ENCODE data around the gene PLA1A. TPM values are rescaled to one million over a fixed set of nuclear protein-coding genes. Genes with fewer than 3 reads are reported as not detected.
"Not testable (repeated sequence)": the region's sequence is repeated elsewhere in the genome, so short reads cannot be mapped to it uniquely, and the experiment has no call there.

Gene PLA1A
- total RNA-seq, 2 donors from 2014 or later, result 4.4 TPM; not detected in 1

DNA sequence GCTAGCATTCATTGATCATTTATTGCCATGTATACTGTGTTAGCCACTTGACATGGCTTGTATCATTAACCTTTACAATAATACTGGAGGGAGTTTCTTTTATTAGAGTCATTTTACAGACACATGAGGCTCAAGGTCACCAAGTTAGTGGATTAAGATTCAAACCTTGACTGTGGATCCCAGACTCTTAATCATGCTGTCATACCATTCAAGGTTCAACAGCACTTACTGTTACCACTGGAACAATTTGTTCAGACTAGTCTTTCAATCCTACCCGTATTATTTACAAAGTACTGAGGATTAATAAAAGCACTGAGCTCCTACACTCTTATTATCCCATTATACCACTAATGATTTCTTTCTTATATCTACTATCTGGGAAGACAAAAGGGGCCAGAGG is 78.3 kb downstream of the PLA1A start:
- no peak for TF ChIP-seq POLR2A (IDR thresholded peaks at IDR 0.05)
- TF ChIP-seq CTCF (IDR thresholded peaks at IDR 0.05), result no peak
- Histone ChIP-seq H3K27ac (peak overlapping the region in 2 of 4 donors; percentile 8 to 95), H3K9me3 (no peaks in the 10 kb centered on the region), H3K27me3 (no peaks in the 10 kb centered on the region), H3K4me3 (no peak overlapping the region), H3K36me3 (replicated peaks in 1 of 2; ENCODE audit: insufficient read depth in 1 of 2, low read depth in 2 of 2) (peaks cover 0 to 12% of the 10 kb centered on the region in 2 donors), H3K4me1 (peaks cover 25% of the 10 kb centered on the region)
- no peak for DNase-seq
- intact Hi-C loops (cut with DNase I), result no loop called here
- ATAC-seq, result no peak
- WGBS, 2 donors, result 17 to 41% methylated on average over 1 of the region's 1 CpG

DNA sequence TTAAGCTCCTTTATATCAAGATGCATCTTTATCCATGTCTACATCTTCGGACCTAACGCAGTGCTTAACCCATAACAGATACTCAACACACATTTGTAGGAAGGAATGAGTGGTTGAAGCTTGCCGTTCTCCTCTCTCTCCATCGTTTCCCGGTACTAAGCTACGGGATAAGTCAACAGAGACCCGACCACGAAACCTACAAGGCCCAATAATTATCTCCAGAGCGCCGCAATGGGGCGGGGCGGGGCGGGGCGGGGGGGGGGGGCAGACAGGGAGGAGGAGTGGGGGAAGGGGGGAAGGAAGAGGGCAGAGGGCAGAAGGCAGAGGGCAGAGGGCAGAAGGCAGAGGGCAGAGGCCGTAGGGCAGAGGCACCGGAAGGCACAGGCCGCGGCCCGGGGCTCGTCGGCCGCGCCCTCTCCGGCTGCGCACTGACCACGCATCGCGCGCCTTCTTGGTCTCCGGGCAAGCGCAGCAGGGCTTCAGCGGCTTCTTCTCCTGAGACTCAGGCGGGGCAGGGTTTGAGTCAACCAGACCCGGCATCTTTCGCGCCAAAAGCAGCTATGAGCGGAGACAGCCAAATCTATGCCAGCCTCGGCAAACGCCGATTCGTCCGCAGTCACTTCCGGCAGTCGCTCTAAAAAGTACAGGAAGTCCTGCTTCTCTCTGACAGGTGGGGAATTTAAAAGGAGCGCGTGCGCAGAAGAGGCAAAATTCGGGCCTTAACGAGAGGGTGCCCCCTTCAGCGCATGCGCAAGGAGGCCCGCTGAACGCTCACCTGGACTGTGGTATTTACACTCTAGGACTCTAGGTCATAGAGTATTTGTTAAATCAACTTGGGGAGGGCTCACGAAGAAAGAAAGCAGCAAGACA is 79.3 kb downstream of the PLA1A start, which contains the start of gene COX17:
COX17 (minus strand) TSS at position 636 of the 870 bp plus-strand sequence; CDS start at position 540, 96 bp downstream.
- peak; percentile 98 to 99 (median 98) for DNase-seq
- Histone ChIP-seq H3K36me3 (replicated peaks in 1 of 2; ENCODE audit: insufficient read depth in 1 of 2, low read depth in 2 of 2) (peaks cover 0 to 12% of the 10 kb centered on the region in 2 donors), H3K9me3 (no peaks in the 10 kb centered on the region), H3K27me3 (no peaks in the 10 kb centered on the region), H3K27ac (peak within 1 kb of the TSS; percentile 74 to 95 (median 85)), H3K4me1 (peaks cover 25% of the 10 kb centered on the region), H3K4me3 (peak within 1 kb of the TSS; percentile 80 to 90)
- peak; percentile 97 for ATAC-seq
- 0% methylated on average over 39 to 54 of the region's 54 CpGs for WGBS, 2 donors
- intact Hi-C loops (cut with DNase I), result no loop called here
- no peak for TF ChIP-seq CTCF (IDR thresholded peaks at IDR 0.05)
- peak; percentile 44 to 84 (median 79) for TF ChIP-seq POLR2A (IDR thresholded peaks at IDR 0.05)

GRCh38 chr3:119677641-119677934 is 79.9 kb downstream of the PLA1A start:
- peaks cover 25% of the 10 kb centered on the region for H3K4me1 ChIP-seq
- no peaks in the 10 kb centered on the region for H3K27me3 ChIP-seq
- peaks cover 0 to 12% of the 10 kb centered on the region in 2 donors for H3K36me3 ChIP-seq (replicated peaks in 1 of 2; ENCODE audit: insufficient read depth in 1 of 2, low read depth in 2 of 2)
- H3K9me3 ChIP-seq, result no peaks in the 10 kb centered on the region
- intact Hi-C loops (cut with DNase I), result no loop called here
- no peak for TF ChIP-seq CTCF (IDR thresholded peaks at IDR 0.05)
- TF ChIP-seq POLR2A (IDR thresholded peaks at IDR 0.05), result no peak
- H3K27ac ChIP-seq, result peak overlapping the region; percentile 74 to 95 (median 85)
- DNase-seq (no peak), ATAC-seq (no peak)
- 5 to 7% methylated on average over 6 of the region's 6 CpGs for whole genome bisulfite sequencing, 2 donors
- peak overlapping the region in 1 of 2 donors; percentile 80 for H3K4me3 ChIP-seq

GRCh38 chr3:119678209-119678608 is 80.5 kb downstream of the PLA1A start:
- intact Hi-C loops (cut with DNase I); H3K36me3 ChIP-seq (replicated peaks in 1 of 2; ENCODE audit: insufficient read depth in 1 of 2, low read depth in 2 of 2); ATAC-seq; H3K4me3 ChIP-seq; H3K27me3 ChIP-seq; DNase-seq; H3K27ac ChIP-seq; H3K9me3 ChIP-seq: not testable (repeated sequence)
- WGBS, 2 donors, result 92 to 95% methylated on average over 10 of the region's 10 CpGs
- peaks cover 21% of the 10 kb centered on the region for H3K4me1 ChIP-seq

Other genes with a start within 250 kb of the PLA1A start
- 10 to 100 TPM; 50.1 to 85.4 TPM for gene TMEM39A, start 134.3 kb upstream of the PLA1A start, total RNA-seq
- gene POGLUT1, start 128.9 kb upstream of the PLA1A start, total RNA-seq, result 10 to 100 TPM in 1 of 2 donors, 1 to 10 TPM in 1; 7.8 to 15.5 TPM
- gene TIMMDC1, start 99.3 kb upstream of the PLA1A start, total RNA-seq, result 10 to 100 TPM; 15.6 to 33.0 TPM
- under 1 TPM in 1 of 2 donors, not detected in 1; 0.26 TPM for gene CD80, start 38.3 kb upstream of the PLA1A start, total RNA-seq
- 1 to 10 TPM; 3.0 to 6.5 TPM for gene ADPRH, start 18.4 kb upstream of the PLA1A start, total RNA-seq
- gene POPDC2, start 62.7 kb downstream of the PLA1A start, total RNA-seq, result under 1 TPM; 0.78 to 0.99 TPM
- gene COX17, start 79.5 kb downstream of the PLA1A start, total RNA-seq, result 10 to 100 TPM; 13.8 to 29.6 TPM
- gene CFAP91, start 105.1 kb downstream of the PLA1A start, total RNA-seq, result 10 to 100 TPM; 21.5 to 47.8 TPM
- 1 to 10 TPM in 1 of 2 donors, not detected in 1; 5.4 TPM for gene NR1I2, start 184.2 kb downstream of the PLA1A start, total RNA-seq